Neural crest cell (in vitro differentiated cells): ENCODE results near the gene EVPL. TPM values are rescaled to one million over a fixed set of nuclear protein-coding genes. Genes with fewer than 3 reads are reported as not detected.

Experiments used
- DNase-seq: peaks from one replicate; pipeline ENCODE4 v3.0.0; 2021; ENCODE audit warnings: low read depth, mixed read lengths, low spot score
- H3K27ac Mint-ChIP-seq: one replicate; pipeline ENCODE4 v1.8.0; 2021; ENCODE audit warnings: mild to moderate bottlenecking, mixed read lengths; ENCODE audit not compliant: unreplicated experiment
- H3K27me3 Mint-ChIP-seq: 2 replicates; pipeline ENCODE4 v1.8.0; 2021; ENCODE audit warnings: low read depth, mild to moderate bottlenecking, mixed read lengths
- H3K36me3 Mint-ChIP-seq: 2 replicates; pipeline ENCODE4 v1.8.0; 2021; ENCODE audit warnings: low read depth, mild to moderate bottlenecking, mixed read lengths
- H3K4me1 Mint-ChIP-seq: 2 replicates; pipeline ENCODE4 v1.8.0; 2021; ENCODE audit warnings: mixed read lengths
- H3K4me3 Mint-ChIP-seq: one replicate; pipeline ENCODE4 v1.8.0; 2021; ENCODE audit warnings: mild to moderate bottlenecking, mixed read lengths
- H3K9me3 Mint-ChIP-seq: 2 replicates; pipeline ENCODE4 v1.8.0; 2021; ENCODE audit warnings: mixed read lengths
- CTCF ChIP-seq: fragments of 200-600 bp; sonication (generic); conservative IDR thresholded peaks from 2 replicates; pipeline ENCODE4 v1.5.0; 2021; ENCODE audit warnings: antibody characterized with exemption, mild to moderate bottlenecking
- total RNA-seq: library from RNA; stranded (reverse); gene quantifications from 2 replicates; pipeline ENCODE4 v1.2.1, GENCODE V29; 2021

Gene EVPL
- total RNA-seq, 1 donor from 2014 or later: not detected

DNA sequence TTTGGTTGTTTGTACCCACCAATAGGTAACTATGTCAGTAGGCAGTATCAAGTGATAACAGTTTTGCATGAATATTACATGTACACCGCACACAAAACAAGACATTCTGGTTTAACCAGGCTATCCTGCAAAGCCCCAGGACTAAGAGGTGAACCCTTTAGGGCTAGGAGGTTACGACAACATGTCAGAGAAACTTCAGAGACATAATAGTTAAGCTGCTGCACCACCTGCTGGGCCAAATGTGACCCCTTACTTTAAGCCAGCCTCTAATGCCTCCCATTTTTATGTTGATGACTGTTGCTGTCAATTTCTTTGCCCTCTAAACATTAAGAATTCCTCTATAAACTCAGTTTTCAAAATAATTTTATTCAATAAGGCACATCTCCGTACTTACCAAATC, 29.8 kb upstream of the EVPL start:
- H3K4me3 Mint-ChIP-seq: no peak overlapping the region
- H3K36me3 Mint-ChIP-seq: peaks cover 21% of the 10 kb centered on the region
- no peak for TF ChIP-seq CTCF
- no peaks in the 10 kb centered on the region for H3K9me3 Mint-ChIP-seq
- no peak for DNase-seq
- no peaks in the 10 kb centered on the region for H3K4me1 Mint-ChIP-seq
- no peaks in the 10 kb centered on the region for H3K27me3 Mint-ChIP-seq
- no peak overlapping the region for H3K27ac Mint-ChIP-seq

- Mint-ChIP-seq H3K27ac (no peak overlapping the region), H3K4me3 (no peak overlapping the region), H3K36me3 (peaks cover 22% of the 10 kb centered on the region), H3K27me3 (no peaks in the 10 kb centered on the region), H3K4me1 (peaks cover 9% of the 10 kb centered on the region), H3K9me3 (no peaks in the 10 kb centered on the region)
- TF ChIP-seq CTCF: no peak
- DNase-seq: no peak
These were observed 27.0 kb upstream of the EVPL start for GRCh38 chr17:76054112-76054476.

DNA sequence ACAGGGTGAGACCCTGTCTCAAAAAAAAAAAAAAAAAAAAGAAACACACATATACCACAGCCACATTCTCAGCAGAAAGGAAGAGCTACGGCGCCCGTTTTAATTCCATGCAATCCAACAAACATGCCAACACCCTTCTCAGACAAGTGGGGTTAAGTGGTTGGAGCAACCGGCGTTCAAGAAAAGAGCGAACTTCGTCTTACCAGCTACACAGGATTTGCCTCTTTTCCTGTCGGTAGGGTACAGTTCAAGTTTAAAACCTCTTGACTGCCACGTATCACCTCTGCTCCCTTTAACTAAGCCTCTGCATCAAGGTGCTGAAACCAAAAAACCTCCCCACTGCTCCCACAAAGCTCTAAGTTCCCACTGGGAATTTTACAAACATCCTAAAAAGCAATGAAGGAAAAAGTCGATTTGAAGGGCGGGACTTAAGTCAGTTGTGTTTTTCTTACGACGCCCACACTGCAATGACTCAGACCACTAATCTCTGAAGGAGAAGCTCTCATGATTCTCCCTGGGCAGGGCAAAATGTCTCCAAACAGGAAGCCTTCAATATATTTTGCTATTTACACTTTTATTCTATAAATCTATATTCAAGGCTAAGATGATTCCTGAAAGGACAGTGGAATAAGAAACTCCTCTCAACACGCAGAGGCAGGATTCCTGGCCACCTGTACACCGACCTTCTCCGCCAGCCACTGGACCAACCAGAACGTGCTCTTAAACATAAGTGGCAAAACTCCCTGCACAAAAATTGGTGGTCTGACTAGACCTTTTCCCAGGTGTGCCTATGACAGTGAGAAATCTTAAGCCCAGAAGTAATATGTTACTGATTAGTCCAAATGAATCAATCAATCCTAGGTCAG, 26.4 kb upstream of the EVPL start:
- TF ChIP-seq CTCF: no peak
- DNase-seq: no peak
- Mint-ChIP-seq H3K27me3 (no peaks in the 10 kb centered on the region), H3K4me1 (peaks cover 15% of the 10 kb centered on the region), H3K36me3 (peaks cover 18% of the 10 kb centered on the region), H3K4me3 (no peak overlapping the region), H3K9me3 (no peaks in the 10 kb centered on the region), H3K27ac (no peak overlapping the region)

DNA sequence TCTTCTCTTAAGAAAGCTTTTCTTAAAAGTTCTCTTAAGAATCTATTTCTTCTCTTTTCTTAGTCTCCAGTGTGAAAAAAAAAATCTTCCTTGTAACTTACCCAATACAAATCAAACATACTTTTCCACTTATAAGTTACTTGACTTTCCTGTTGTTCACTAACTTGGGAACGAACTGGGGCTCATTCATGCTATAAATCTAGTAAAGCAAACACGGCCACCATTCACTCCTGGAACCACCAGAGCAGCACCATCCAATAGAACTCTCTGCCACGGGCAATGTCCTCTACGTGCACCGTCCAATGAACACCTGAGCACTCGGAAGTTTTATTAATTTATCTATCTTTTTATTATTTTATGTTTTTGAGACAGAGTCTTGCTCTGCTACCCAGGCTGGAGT, 24.5 kb upstream of the EVPL start:
- DNase-seq: no peak
- Mint-ChIP-seq H3K4me1 (peaks cover 15% of the 10 kb centered on the region), H3K27ac (no peak overlapping the region), H3K36me3 (peaks cover 18% of the 10 kb centered on the region), H3K4me3 (no peak overlapping the region), H3K9me3 (no peaks in the 10 kb centered on the region), H3K27me3 (no peaks in the 10 kb centered on the region)
- TF ChIP-seq CTCF: no peak

DNA sequence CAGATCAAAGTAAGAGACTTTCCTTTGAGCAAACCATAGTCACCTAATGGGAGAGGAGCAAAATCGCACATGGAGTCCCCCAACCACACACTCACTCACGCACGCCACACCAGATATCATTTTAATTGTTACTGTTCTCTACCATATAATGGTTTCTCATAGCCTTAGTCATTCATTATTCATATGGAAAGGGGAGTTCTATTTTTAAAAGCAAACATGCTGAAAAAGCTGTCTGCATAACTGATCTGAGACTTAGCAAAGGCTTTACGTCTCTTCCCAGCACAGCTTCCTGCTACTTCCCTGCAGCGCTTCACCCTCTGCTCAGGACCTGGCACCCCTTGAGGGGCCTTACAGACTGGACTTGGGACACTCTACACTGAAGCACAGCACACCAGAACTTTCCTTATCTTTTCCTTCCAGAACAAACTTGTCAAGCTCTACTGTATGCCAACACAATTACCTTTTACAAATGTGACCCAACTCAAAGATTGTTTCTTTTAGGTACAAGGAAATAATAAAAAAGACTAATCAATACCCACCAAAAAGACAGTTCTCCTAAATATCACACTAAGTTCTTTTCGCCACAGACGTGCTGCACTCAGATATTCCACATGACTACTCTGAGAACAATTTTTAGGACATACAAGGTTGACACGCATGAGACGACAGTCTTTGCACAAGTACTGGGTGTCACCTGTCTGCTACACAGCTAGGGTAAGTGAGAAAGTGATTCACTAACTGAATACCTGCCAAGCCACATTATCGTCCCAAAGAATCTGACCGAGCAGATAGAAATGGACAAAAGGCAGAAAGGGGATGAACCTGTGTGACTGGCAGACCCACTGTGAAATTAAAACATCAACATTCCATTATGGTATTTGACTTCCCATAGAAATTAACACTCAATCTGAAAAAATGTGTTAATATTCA, 23.7 kb upstream of the EVPL start:
- Mint-ChIP-seq H3K27ac (no peak overlapping the region), H3K4me1 (peaks cover 15% of the 10 kb centered on the region), H3K4me3 (no peak overlapping the region), H3K36me3 (peaks cover 14% of the 10 kb centered on the region), H3K27me3 (no peaks in the 10 kb centered on the region), H3K9me3 (no peaks in the 10 kb centered on the region)
- DNase-seq: no peak
- TF ChIP-seq CTCF: no peak
